Nucleus accumbens (tissue), 56 donors: ENCODE measurements around the gene PTBP2.

Experiments
- DNase-seq, 56 donors: peaks; one replicate each; lab custom pipeline; 2025; lab: John Stamatoyannopoulos, UW

The PTBP2 gene, protein sequence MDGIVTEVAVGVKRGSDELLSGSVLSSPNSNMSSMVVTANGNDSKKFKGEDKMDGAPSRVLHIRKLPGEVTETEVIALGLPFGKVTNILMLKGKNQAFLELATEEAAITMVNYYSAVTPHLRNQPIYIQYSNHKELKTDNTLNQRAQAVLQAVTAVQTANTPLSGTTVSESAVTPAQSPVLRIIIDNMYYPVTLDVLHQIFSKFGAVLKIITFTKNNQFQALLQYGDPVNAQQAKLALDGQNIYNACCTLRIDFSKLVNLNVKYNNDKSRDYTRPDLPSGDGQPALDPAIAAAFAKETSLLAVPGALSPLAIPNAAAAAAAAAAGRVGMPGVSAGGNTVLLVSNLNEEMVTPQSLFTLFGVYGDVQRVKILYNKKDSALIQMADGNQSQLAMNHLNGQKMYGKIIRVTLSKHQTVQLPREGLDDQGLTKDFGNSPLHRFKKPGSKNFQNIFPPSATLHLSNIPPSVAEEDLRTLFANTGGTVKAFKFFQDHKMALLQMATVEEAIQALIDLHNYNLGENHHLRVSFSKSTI

DNA sequence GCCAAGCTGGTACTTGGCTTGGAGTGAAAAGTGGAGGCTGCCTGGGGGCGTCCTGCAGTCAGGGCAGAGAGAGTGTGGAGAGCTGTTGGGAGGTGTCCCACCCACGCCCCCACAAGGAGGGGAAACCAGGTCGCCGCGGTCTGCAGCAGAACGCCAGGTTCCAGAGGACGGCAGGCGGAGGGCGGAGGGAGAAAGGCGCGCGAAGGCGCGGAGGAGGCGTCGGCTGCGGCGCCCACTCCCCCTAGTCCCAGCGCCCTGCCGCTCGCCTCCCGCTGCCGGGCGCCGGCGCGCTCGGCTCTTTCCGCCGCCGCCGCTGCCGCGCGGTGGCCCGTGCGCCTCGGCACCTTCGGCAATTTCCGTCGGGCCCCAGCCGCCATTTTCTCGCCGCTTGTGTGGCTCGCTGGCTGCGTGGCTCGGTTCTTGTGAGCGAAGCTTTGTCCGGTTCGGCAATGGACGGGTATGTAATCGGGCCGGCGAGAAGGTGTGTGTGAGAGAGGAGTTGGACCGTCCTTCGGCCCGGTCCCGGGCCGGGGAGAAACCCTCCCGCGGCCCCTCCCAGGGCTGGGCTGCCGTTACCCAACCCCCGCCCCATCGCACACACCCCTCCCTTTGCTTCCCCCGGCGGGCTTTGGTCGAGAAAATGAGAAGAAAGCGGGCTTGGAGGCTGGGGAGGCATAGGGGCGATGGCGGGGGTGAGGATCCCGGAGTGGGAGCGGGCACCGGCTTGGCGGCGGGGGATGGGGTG, at the start of gene PTBP2:
Gene PTBP2 (plus strand): TSS at position 369 of the 745 bp plus-strand sequence. CDS start 81 bp downstream, at position 450.
- DNase-seq = peak in 55 of 56 donors; percentile 9 to 98 (median 85)

DNA sequence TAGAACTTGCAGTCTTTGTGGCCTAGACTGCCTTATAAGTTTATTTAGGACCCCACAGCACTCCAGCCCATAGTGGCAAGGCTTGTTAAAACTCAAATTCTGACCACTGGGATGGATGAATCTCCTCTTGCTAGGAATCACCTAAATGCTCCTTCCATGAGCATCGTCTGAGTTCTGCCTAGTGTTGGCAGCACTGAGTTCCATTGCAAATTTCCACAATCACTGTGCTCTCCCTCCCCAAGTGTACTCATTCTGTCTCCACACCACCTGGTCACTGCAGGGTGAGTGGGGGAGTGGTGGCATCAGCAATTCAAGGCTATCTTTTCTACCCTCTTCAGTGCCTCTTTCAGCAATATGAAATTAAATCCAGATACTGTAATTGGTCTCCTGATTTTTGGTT, 46.7 kb upstream of the PTBP2 start:
- no peak for DNase-seq

DNA sequence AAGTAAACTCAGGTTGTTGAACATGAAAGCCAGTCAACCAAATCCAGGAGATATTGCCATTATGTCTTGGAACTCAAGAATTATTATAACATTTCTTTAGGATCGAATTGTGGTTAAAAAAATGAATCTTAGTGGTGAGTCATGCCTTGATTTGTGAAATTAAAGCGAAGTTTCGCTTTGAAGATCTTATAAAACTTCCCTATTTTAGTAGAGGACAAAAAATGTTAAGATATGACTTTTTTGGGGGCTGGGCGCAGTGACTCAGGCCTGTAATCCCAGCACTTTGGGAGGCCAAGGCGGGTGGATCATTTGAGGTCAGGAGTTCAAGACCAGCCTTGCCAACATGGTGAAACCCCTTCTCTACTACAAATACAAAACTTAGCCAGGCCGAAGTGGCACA, 39.5 kb upstream of the PTBP2 start:
- DNase-seq = no peak

DNA sequence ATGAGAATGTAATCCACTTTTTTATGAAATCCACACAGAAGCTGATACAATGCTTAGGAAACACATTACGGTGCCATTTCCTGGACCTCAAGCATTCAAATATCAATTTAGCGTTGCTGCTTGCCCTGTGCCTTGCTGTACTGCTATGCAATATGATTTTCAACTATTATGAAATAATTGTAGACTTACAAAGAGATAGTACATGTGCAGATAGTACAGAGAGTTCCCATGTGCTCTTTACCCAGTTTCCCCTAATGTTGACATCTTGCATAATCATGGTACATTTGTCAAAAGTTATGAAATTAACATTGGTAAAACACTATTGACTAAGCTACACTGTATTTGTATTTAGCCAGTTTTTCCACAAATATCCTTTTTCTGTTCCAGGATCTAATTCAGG, 37.7 kb upstream of the PTBP2 start:
- DNase-seq = no peak

DNA sequence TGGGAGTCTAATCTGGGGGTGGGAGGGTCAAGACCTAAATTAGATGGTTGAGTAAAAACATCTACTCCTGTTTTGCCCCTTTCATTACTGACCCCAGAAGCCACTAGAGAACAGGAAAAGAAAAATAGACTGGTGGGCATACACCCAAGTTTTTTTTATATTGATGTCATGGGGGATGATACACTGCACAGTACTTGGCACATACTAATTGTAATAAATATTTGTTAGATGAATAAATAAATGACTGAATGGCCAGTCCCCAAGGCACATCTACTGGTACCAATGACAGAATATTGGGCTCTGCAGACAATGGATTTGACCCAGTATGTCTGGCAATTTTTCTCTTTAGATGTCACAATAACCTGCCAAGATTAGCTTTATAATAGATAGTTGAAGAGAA, 36.8 kb upstream of the PTBP2 start:
- DNase-seq = no peak

DNA sequence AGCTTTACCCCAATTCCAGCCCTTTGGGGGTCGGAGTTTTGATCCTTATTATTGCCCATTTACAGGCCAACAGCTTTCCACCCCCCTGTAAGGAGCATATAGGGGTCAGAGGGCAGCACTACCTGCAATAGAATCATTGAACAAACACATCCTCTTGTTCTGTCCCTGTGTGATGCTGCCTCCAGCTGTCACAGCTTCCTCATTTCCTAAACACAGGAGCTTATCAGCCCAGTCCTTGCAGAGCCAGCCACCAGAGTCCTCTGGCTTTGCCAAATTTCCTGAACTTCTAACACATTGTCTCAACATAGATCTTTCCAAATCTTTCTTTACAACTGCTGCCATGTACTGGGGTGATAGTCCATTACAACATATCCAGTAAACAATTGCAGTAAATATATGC, 32.8 kb upstream of the PTBP2 start:
- DNase-seq = peak in 19 of 56 donors; percentile 0 to 16 (median 6)

DNA sequence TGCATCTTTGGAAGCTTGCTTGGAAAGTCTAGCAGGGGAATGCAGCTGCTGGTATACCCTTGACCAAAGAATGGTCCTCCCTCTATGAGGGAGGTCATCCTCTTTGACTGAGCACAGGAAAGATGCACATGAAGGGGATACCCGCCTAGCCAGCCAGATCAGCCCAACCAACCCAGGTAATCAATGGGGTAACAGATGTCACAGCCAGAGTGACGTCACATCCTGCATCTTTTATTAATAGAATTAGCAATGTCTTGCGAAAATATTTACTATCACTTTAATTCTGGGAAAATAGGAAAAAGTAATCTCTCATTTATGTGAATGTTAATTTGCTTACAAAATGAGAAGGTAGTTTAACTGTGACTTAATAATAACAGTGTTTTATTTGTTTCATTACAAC, 25.6 kb upstream of the PTBP2 start:
- no peak for DNase-seq

DNA sequence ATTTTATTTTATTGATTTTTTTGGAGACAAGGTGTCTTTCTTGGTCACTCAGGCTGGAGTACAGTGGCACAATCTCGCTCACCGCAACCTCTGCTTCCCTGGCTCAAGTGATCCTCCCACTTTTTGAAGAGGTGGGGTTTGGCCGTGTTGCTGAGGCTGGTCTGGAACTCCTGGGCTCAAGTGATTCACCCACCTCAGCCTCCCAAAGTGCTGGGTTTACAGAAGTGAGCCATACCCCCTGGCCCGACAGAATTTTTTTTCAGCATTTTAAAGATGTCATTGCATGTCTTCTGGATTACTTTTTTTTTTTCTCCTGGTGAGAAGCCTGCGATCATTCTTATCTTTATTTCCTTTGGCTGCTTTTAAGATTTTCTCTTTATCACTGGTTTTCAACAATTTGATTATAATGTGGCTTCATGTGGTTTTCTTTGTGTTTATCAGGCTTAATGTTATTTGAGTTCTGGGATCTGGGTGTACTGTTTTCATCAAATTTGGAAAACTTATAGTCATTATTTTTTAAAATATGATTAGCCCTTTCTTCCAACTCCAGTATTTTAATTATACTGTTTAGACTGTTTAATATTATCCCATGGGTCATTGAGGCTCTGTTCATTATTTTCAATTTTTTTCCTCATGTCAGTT, 23.1 kb upstream of the PTBP2 start:
- no peak for DNase-seq

DNA sequence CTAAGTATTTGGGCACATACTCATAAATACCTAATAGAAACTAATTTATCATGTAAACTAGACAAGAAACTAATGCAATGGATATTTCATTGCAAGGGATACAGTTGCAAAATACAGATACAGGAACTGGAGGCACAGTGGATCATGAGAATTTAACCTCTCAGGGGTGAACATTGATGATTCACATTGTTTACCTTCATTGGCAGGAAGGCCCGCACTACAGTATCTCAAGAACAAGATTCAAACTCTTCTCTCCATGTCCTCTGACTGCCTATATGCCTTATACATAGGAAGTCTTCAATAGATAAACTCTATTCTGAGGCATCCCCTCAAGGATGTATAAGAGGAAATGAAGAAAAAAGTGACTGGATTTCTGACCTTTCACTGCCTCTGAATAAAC, 18.4 kb upstream of the PTBP2 start:
- DNase-seq = no peak

DNA sequence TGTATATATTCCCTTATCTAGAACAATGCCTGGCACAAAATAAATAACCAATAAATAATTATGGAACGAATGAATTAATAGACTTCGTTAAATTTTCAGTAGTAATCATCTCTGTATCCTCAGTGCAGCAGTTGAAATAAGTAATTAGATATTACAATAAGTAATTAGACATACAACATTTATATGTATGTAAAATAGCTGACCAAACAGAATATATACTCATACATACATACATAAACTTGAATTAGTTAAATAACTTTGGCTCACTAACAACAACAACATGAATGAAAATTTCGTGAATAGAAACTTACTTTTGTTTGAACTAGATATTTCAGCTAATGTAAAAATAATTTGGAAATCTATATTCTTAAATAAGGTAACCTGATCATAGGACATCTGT, 14.6 kb upstream of the PTBP2 start:
- DNase-seq = no peak

DNA sequence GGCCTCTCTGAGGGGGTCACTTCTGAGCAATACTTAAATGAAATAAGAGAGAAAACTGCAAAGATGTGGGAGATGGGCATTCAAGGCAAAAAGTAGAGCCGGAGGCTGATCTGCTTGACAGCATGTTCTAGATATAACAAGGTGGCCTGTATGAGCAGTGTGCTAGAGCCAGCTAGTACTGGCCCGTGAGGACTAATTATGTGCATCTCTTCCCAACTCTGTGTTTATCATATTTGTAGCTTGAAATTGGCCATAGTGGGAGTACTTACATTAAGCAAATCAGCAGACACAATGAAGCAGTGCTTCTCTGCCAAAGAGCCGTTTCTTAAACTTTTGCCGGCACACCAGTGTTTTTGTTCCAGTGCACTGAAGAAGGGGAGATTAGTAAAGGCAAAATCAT, 13.1 kb upstream of the PTBP2 start:
- DNase-seq = no peak

DNA sequence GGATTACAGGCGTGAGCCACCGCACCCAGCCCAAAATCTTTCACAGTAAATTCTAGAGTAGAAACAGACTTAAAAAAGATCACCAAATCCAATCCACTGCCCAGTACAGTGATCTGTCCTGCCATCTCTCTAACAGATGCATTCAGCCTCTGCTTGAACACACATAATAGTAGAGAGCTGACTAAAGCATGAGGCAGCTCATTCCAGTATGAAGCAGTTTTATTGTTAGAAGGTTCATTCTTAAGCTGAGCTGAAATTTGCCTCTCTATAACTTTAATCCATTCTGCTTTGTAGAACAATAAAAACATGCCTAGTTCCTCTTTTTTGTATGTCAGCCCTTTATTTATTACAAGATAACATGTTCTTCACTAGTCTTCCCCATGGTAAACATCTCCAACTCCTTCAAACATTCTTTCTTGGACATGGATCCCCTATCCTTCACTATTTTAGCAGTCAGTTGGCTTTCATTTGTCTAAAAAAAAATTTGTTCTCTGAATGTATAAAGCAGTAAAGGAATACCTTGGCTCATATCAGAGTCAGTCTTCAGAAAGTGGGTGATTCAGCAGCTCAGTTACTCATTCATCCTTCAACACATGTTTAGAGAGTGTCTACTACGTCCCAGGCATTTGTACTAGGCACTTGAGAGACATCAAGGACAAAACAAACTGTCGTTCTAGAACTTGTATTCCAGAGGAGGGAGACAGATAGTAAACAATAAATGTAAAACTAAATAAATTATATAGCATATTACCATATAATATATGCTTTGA, 10.7 kb upstream of the PTBP2 start:
- no peak for DNase-seq

DNA sequence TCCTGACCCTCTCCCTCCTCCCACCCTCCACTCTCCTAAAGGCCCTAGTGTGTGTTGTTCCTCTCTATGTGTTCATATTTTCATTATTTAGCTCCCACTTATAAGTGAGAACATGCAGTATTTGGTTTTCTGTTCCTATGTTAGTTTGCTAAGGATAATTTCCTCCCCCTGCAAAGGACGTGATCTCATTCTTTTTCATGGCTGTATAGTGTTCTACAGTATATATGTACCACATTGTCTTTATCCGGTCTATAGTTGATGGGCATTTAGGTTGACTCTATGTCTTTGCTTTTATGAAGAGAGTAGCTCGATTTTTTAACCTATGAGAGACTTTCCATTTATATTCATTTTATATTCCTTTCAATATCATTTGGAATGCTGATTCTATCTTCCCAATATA, 7.9 kb upstream of the PTBP2 start:
- DNase-seq = no peak

DNA sequence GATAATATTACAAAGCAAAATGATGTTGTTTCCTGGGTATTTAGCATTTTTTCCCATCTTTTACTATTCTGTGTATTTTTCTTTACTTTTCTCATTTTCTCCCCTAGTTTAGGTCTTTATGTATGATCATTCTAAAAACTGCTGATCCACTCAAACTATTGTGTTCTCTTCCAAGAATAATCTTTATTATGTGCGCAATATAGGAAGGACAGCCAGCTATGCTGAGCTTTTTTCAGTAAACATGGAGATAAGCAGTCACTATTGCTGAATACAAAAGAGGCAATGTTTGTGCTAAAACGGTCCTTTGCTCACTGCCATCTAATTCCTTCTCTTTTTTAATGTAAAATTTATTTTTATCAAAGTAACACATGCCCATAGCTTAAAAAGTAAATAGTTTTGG, 6.7 kb upstream of the PTBP2 start:
- DNase-seq = no peak

DNA sequence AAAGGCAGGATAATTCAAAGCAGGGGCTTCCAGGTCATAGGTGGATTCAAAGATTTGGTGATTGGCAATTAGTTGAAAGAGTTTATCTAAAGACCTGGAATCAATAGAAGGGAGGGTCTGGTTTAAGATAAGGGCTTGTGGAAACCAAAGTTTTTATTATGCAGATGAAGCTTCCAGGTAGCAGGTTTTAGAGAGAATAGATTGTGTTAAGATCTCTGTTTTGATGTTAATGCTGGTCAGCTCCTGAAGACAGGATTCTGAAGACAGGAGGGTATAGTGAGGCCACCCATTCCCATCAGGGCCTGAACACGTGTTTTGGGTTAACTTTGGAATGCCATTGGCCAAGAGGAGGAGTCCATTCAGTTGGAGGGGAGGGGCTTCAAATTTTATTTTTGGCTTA, 6.1 kb upstream of the PTBP2 start:
- no peak for DNase-seq

DNA sequence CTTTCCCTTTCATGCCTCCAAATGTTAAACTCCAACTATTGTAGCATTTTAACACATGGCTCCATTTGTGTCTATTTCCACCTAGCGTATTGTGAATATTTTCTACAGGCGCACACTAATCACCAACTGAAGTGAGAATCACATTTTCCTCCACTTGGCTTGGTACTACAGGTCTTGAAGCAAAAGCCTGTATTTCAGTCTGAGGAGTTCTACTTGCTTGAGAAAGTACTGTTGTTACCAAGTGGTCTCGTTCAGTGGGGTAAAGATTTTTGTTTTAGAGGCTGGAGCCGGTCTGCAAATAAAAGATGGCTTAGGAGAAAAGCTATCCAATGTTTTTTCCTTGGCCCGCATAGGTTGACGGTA, 550 bp upstream of the PTBP2 start:
- DNase-seq = no peak

DNA sequence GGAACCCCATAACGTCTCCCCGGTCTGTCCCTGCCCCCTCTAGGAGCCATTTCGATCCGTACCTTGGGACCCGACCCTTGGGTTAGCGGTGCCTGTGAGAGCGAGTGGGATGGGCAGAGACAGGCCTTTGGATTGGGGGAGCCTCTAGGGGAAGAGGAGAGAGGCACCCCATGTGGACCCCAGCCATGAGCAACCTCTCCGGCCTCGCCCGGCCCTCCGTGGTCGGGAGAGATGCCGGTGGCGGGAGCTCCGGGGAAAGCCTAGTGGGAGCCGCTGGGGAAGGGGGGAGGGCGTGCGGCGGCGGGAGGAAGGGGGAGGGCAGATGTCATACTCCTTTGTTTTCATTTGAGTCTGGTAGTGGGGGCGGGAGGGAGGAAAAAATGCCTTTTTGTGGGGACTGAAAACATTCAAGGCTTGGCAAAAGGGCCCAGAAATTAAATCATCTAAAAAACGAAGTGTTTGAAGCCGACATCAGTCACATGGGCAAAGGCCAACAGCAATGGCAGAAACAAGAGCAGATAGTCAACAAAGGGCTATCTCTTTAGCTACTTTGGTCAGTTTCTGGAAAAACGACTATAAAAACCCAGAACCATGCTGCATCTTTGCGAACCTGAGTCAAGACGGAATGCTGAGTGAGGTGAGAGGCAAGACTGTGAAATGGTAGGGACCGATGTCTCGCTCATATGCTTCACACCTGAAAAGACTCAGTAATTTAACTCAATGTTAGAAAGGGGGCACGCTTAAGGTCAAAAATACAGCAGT, 758 bp downstream of the PTBP2 start:
- DNase-seq = peak in 55 of 56 donors; percentile 18 to 99 (median 85)

DNA sequence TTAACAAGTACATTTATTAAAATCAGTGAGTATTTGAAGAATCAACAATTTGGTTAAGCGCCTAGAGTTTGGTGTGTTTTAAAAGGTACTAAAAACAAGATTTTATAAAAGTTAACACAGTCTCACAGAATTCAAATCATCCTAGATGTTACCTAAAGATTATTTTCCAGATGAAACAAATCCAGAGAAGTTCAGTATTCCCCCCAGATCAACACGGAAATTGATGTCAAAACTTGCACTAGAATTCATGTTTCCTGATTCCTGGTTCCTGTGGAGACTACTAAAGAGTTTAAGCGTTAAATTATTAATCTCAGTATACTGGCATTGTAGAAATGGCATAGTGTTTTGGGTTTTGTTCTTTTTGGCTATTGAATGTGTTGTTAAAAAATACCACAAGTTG, 1.4 kb downstream of the PTBP2 start:
- DNase-seq = no peak

DNA sequence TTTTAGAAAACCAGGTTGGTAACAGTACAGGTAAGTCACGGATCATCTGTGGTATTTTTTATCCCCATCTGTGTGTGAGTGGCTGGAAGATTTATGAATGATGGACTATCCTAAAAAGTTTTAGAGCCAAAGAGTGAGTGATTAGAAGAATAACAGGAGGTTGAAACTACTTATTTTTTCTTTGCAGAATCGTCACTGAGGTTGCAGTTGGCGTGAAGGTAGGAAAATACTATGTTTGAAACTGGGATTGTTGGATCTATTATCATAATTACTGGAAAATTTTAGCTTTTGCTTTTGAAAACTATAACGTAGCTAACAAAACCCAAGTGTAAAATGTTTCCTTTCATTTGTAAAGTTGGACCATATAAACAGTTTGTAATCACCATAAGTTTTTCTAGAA, 1.8 kb downstream of the PTBP2 start:
- DNase-seq = no peak

DNA sequence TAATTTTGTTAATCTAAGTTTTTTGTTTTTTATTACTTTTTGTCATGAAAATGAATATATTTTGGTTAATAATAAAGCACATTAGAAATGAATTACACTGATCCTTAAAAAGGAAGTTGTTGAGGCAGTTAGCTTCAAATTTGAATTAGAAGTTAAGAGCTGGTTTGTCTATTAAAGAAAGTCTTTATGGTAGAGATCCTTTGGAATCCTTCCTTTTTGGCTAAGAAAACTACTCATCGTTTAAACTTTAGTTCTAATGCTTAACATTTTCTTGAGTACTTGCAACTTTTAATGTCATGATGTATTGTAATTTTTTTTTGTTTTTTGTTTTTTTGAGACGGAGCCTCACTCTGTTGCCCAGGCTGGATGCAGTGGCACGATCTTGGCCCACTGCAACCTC, 2.4 kb downstream of the PTBP2 start:
- DNase-seq = no peak
